ENCODE results near the gene DYSF.

DYSF gene

GRCh38 chr2:71719520-71720282 is 266.3 kb downstream of the DYSF start:
- H3K4me1 ChIP-seq (ENCODE audit: control insufficient read depth, insufficient read depth, low read length), result peaks cover 8% of the 10 kb centered on the region
- H3K36me3 ChIP-seq (ENCODE audit: control insufficient read depth, insufficient read depth, low read length), result no peaks in the 10 kb centered on the region
- H3K4me3 ChIP-seq (ENCODE audit: insufficient read depth, low read depth, low read length), result no peak overlapping the region
- H3K27me3 ChIP-seq (ENCODE audit: control insufficient read depth, insufficient read depth, low read length, poor library complexity, severe bottlenecking), result no peaks in the 10 kb centered on the region
- no peak overlapping the region for H3K27ac ChIP-seq (ENCODE audit: insufficient read depth, low read depth, low read length, poor library complexity, severe bottlenecking)
- H3K9me3 ChIP-seq (ENCODE audit: control insufficient read depth, low read length), result no peaks in the 10 kb centered on the region
- 92 to 93% methylated on average over 5 of the region's 5 CpGs for WGBS, 2 experiments

GRCh38 chr2:71720283-71720560 is 266.9 kb downstream of the DYSF start:
- no peaks in the 10 kb centered on the region for H3K36me3 ChIP-seq (ENCODE audit: control insufficient read depth, insufficient read depth, low read length)
- peaks cover 8% of the 10 kb centered on the region for H3K4me1 ChIP-seq (ENCODE audit: control insufficient read depth, insufficient read depth, low read length)
- no peaks in the 10 kb centered on the region for H3K9me3 ChIP-seq (ENCODE audit: control insufficient read depth, low read length)
- H3K27me3 ChIP-seq (ENCODE audit: control insufficient read depth, insufficient read depth, low read length, poor library complexity, severe bottlenecking), result no peaks in the 10 kb centered on the region
- no peak overlapping the region for H3K27ac ChIP-seq (ENCODE audit: insufficient read depth, low read depth, low read length, poor library complexity, severe bottlenecking)
- no peak overlapping the region for H3K4me3 ChIP-seq (ENCODE audit: insufficient read depth, low read depth, low read length)

- H3K4me3 ChIP-seq (ENCODE audit: insufficient read depth, low read depth, low read length), result no peak overlapping the region
- H3K36me3 ChIP-seq (ENCODE audit: control insufficient read depth, insufficient read depth, low read length), result no peaks in the 10 kb centered on the region
- H3K4me1 ChIP-seq (ENCODE audit: control insufficient read depth, insufficient read depth, low read length), result peaks cover 8% of the 10 kb centered on the region
- no peak overlapping the region for H3K27ac ChIP-seq (ENCODE audit: insufficient read depth, low read depth, low read length, poor library complexity, severe bottlenecking)
- no peaks in the 10 kb centered on the region for H3K9me3 ChIP-seq (ENCODE audit: control insufficient read depth, low read length)
- WGBS, 2 experiments, result 90 to 92% methylated on average over 4 of the region's 4 CpGs
- no peaks in the 10 kb centered on the region for H3K27me3 ChIP-seq (ENCODE audit: control insufficient read depth, insufficient read depth, low read length, poor library complexity, severe bottlenecking)
Measured at GRCh38 chr2:71720596-71721361, 267.4 kb downstream of the DYSF start.

GRCh38 chr2:71721362-71721665 is 268.0 kb downstream of the DYSF start:
- Histone ChIP-seq H3K36me3 (ENCODE audit: control insufficient read depth, insufficient read depth, low read length) (no peaks in the 10 kb centered on the region), H3K4me1 (ENCODE audit: control insufficient read depth, insufficient read depth, low read length) (peaks cover 8% of the 10 kb centered on the region), H3K27ac (ENCODE audit: insufficient read depth, low read depth, low read length, poor library complexity, severe bottlenecking) (no peak overlapping the region), H3K4me3 (ENCODE audit: insufficient read depth, low read depth, low read length) (no peak overlapping the region), H3K9me3 (ENCODE audit: control insufficient read depth, low read length) (no peaks in the 10 kb centered on the region), H3K27me3 (ENCODE audit: control insufficient read depth, insufficient read depth, low read length, poor library complexity, severe bottlenecking) (no peaks in the 10 kb centered on the region)
- WGBS, 2 experiments, result 82 to 88% methylated on average over 1 of the region's 1 CpG

GRCh38 chr2:71721669-71722068 is 268.3 kb downstream of the DYSF start:
- no peak overlapping the region for H3K27ac ChIP-seq (ENCODE audit: insufficient read depth, low read depth, low read length, poor library complexity, severe bottlenecking)
- 69 to 94% methylated on average over 2 of the region's 2 CpGs for WGBS, 2 experiments
- H3K4me1 ChIP-seq (ENCODE audit: control insufficient read depth, insufficient read depth, low read length), result peaks cover 8% of the 10 kb centered on the region
- no peak overlapping the region for H3K4me3 ChIP-seq (ENCODE audit: insufficient read depth, low read depth, low read length)
- no peaks in the 10 kb centered on the region for H3K36me3 ChIP-seq (ENCODE audit: control insufficient read depth, insufficient read depth, low read length)
- no peaks in the 10 kb centered on the region for H3K9me3 ChIP-seq (ENCODE audit: control insufficient read depth, low read length)
- no peaks in the 10 kb centered on the region for H3K27me3 ChIP-seq (ENCODE audit: control insufficient read depth, insufficient read depth, low read length, poor library complexity, severe bottlenecking)

- H3K27me3 ChIP-seq (ENCODE audit: control insufficient read depth, insufficient read depth, low read length, poor library complexity, severe bottlenecking), result no peaks in the 10 kb centered on the region
- 84 to 90% methylated on average over 1 of the region's 1 CpG for WGBS, 2 experiments
- H3K36me3 ChIP-seq (ENCODE audit: control insufficient read depth, insufficient read depth, low read length), result no peaks in the 10 kb centered on the region
- H3K4me1 ChIP-seq (ENCODE audit: control insufficient read depth, insufficient read depth, low read length), result peaks cover 8% of the 10 kb centered on the region
- no peak overlapping the region for H3K27ac ChIP-seq (ENCODE audit: insufficient read depth, low read depth, low read length, poor library complexity, severe bottlenecking)
- H3K4me3 ChIP-seq (ENCODE audit: insufficient read depth, low read depth, low read length), result no peak overlapping the region
- no peaks in the 10 kb centered on the region for H3K9me3 ChIP-seq (ENCODE audit: control insufficient read depth, low read length)
Measured at GRCh38 chr2:71722286-71722685, 268.9 kb downstream of the DYSF start.

GRCh38 chr2:71724793-71725192 is 271.4 kb downstream of the DYSF start:
- no peaks in the 10 kb centered on the region for H3K27me3 ChIP-seq (ENCODE audit: control insufficient read depth, insufficient read depth, low read length, poor library complexity, severe bottlenecking)
- H3K36me3 ChIP-seq (ENCODE audit: control insufficient read depth, insufficient read depth, low read length), result no peaks in the 10 kb centered on the region
- no peak overlapping the region for H3K27ac ChIP-seq (ENCODE audit: insufficient read depth, low read depth, low read length, poor library complexity, severe bottlenecking)
- no peaks in the 10 kb centered on the region for H3K9me3 ChIP-seq (ENCODE audit: control insufficient read depth, low read length)
- H3K4me3 ChIP-seq (ENCODE audit: insufficient read depth, low read depth, low read length), result no peak overlapping the region
- 52 to 75% methylated on average over 1 of the region's 1 CpG for WGBS, 2 experiments
- H3K4me1 ChIP-seq (ENCODE audit: control insufficient read depth, insufficient read depth, low read length), result peaks cover 8% of the 10 kb centered on the region

- Histone ChIP-seq H3K27ac (ENCODE audit: insufficient read depth, low read depth, low read length, poor library complexity, severe bottlenecking) (no peak overlapping the region), H3K4me3 (ENCODE audit: insufficient read depth, low read depth, low read length) (no peak overlapping the region), H3K36me3 (ENCODE audit: control insufficient read depth, insufficient read depth, low read length) (no peaks in the 10 kb centered on the region), H3K9me3 (ENCODE audit: control insufficient read depth, low read length) (no peaks in the 10 kb centered on the region), H3K4me1 (ENCODE audit: control insufficient read depth, insufficient read depth, low read length) (no peaks in the 10 kb centered on the region), H3K27me3 (ENCODE audit: control insufficient read depth, insufficient read depth, low read length, poor library complexity, severe bottlenecking) (no peaks in the 10 kb centered on the region)
Measured at GRCh38 chr2:71725836-71726235, 272.5 kb downstream of the DYSF start.

GRCh38 chr2:71727562-71727961 is 274.2 kb downstream of the DYSF start:
- no peaks in the 10 kb centered on the region for H3K9me3 ChIP-seq (ENCODE audit: control insufficient read depth, low read length)
- WGBS, 2 experiments, result 95 to 97% methylated on average over 2 of the region's 2 CpGs
- no peak overlapping the region for H3K27ac ChIP-seq (ENCODE audit: insufficient read depth, low read depth, low read length, poor library complexity, severe bottlenecking)
- H3K4me3 ChIP-seq (ENCODE audit: insufficient read depth, low read depth, low read length), result no peak overlapping the region
- H3K4me1 ChIP-seq (ENCODE audit: control insufficient read depth, insufficient read depth, low read length), result no peaks in the 10 kb centered on the region
- H3K36me3 ChIP-seq (ENCODE audit: control insufficient read depth, insufficient read depth, low read length), result no peaks in the 10 kb centered on the region
- no peaks in the 10 kb centered on the region for H3K27me3 ChIP-seq (ENCODE audit: control insufficient read depth, insufficient read depth, low read length, poor library complexity, severe bottlenecking)

- 91 to 100% methylated on average over 1 of the region's 1 CpG for WGBS, 2 experiments
- no peaks in the 10 kb centered on the region for H3K9me3 ChIP-seq (ENCODE audit: control insufficient read depth, low read length)
- H3K27ac ChIP-seq (ENCODE audit: insufficient read depth, low read depth, low read length, poor library complexity, severe bottlenecking), result no peak overlapping the region
- H3K36me3 ChIP-seq (ENCODE audit: control insufficient read depth, insufficient read depth, low read length), result no peaks in the 10 kb centered on the region
- H3K4me1 ChIP-seq (ENCODE audit: control insufficient read depth, insufficient read depth, low read length), result no peaks in the 10 kb centered on the region
- H3K27me3 ChIP-seq (ENCODE audit: control insufficient read depth, insufficient read depth, low read length, poor library complexity, severe bottlenecking), result no peaks in the 10 kb centered on the region
- no peak overlapping the region for H3K4me3 ChIP-seq (ENCODE audit: insufficient read depth, low read depth, low read length)
Measured at GRCh38 chr2:71728036-71728435, 274.7 kb downstream of the DYSF start.

Data from ectodermal cell (in vitro differentiated cells).